ENCODE measurements around the gene NRXN2.
A peak's percentile ranks its signal among the peaks of the same experiment; 100 is the strongest.

Gene NRXN2

DNA sequence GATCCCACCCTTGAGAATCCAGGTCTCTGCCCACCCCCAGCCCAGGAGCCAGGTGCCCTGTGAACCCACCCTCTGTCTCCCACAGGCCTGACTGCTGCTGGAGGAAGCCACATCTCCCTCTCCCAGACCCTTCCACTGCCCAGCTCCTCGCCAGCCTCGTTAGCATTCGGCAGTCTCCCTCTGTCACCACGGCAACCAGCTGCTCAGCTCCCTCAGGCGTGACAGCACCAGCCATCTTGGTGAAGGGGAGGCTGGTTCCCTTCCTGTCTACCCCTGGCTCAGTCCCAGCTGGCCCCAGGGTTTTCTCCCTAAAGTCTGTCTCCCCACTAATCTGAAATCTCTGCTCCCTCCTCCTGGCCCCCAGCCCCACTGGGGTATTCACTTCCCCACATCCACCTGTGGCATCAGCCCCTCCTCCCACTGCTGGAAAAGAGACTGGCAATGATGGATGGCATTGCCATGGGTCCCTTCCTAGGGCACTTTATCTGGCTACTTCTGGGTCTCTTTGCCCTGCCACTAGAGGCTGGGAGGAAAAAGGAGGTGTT is 28.1 kb downstream of the NRXN2 start:
- Mint-ChIP-seq H3K27me3 (peaks cover 42% of the 10 kb centered on the region), H3K4me3 (no peak overlapping the region), H3K9me3 (no peaks in the 10 kb centered on the region), H3K36me3 (ENCODE audit: low read depth) (no peaks in the 10 kb centered on the region), H3K27ac (no peak overlapping the region), H3K4me1 (ENCODE audit: low read depth) (peaks cover 10% of the 10 kb centered on the region)
- DNase-seq, result no peak

DNA sequence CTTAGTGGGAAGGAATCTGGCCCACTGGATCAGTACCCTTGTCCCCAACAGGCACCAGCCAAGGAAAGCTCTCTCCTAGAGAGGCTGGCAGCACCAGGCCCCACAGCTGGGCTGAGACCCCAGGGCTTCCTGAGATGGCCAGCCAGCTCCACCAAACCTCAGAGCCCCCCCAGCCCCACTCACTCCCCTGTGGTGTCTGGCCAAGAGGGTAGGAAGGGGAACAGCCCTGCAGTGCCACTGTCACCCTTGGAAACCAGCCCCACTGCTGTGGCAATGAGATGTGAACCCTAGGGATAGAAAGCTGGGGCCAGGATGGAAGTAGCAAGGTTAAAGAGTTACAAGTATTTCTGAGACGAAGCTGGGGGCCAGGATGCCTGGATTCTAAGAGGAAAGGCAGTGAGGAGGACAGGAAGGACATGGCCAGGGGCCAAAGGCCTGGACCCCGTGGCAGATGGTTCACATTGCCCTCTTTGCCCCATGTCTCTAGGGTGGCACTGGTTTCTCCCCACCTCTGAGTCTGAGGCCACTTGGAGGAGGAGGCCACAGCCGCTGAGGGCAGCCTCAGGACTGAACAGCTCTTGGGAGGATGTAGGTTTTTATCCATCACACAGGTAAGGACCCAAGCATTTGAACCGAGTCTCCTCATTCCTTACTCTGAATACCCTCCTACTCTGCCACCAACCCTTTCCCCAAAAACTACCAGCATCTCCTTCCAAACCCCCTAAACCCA is 28.8 kb downstream of the NRXN2 start:
- Mint-ChIP-seq H3K27me3 (peaks cover 42% of the 10 kb centered on the region), H3K4me1 (ENCODE audit: low read depth) (peaks cover 10% of the 10 kb centered on the region), H3K4me3 (no peak overlapping the region), H3K36me3 (ENCODE audit: low read depth) (no peaks in the 10 kb centered on the region), H3K27ac (no peak overlapping the region), H3K9me3 (no peaks in the 10 kb centered on the region)
- DNase-seq, result no peak

GRCh38 chr11:64692764-64693331 is 30.1 kb downstream of the NRXN2 start:
- no peak for DNase-seq
- H3K27me3 Mint-ChIP-seq, result peaks cover 42% of the 10 kb centered on the region
- no peaks in the 10 kb centered on the region for H3K36me3 Mint-ChIP-seq (ENCODE audit: low read depth)
- H3K4me3 Mint-ChIP-seq, result peak overlapping the region; percentile 47
- H3K9me3 Mint-ChIP-seq, result no peaks in the 10 kb centered on the region
- no peak overlapping the region for H3K27ac Mint-ChIP-seq
- peaks cover 20% of the 10 kb centered on the region for H3K4me1 Mint-ChIP-seq (ENCODE audit: low read depth)

DNA sequence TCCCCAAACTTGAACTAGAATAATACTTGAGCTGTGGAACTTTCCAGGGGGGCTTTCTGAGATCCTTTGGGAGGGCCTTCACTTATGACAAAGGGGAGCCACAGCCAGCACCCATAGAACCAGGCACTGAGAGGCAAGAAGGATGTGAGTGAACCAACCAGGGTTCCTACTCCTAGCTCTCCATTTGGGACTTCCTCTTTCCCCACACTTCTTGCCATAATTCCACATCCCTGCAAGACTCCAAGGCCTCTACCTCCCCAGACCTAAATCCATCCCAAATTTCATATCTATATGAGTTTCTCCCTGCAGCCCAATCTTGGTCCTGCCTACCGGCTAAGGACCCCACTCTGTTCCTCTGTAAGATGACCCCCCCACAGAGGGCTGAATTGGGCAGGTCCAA is 31.5 kb downstream of the NRXN2 start:
- Mint-ChIP-seq H3K36me3 (ENCODE audit: low read depth) (no peaks in the 10 kb centered on the region), H3K9me3 (no peaks in the 10 kb centered on the region), H3K27ac (no peak overlapping the region), H3K4me1 (ENCODE audit: low read depth) (peaks cover 20% of the 10 kb centered on the region), H3K4me3 (no peak overlapping the region), H3K27me3 (peaks cover 42% of the 10 kb centered on the region)
- no peak for DNase-seq

- Mint-ChIP-seq H3K4me1 (ENCODE audit: low read depth) (peaks cover 20% of the 10 kb centered on the region), H3K27ac (no peak overlapping the region), H3K36me3 (ENCODE audit: low read depth) (no peaks in the 10 kb centered on the region), H3K4me3 (no peak overlapping the region), H3K27me3 (peaks cover 38% of the 10 kb centered on the region), H3K9me3 (no peaks in the 10 kb centered on the region)
- DNase-seq, result no peak
These were observed 32.8 kb downstream of the NRXN2 start for GRCh38 chr11:64690235-64690634.

DNA sequence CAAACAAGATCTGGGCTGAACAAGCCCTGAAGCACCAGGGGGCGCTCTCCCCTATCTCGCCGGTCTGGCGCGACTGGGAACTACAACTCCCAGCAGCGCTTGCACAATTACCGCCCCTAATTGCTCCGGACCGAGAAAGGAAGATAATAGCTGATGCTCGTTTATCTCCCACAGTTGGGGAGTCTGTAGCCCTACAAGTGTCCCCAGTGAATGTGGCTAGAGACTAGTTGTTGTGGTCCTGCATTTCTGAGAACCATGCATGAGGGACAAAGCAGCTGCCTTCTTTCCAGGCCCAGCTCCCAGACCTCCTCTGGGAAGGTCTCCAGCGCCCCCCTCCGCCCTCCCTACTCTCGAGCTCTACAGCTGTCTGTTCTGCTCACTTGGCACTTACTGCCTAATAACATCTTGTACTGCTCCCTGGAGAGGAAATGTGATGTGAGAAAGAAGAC is 34.4 kb downstream of the NRXN2 start:
- Mint-ChIP-seq H3K27me3 (peaks cover 24% of the 10 kb centered on the region), H3K4me3 (peak overlapping the region; percentile 61), H3K4me1 (ENCODE audit: low read depth) (peaks cover 20% of the 10 kb centered on the region), H3K27ac (peak overlapping the region; percentile 19), H3K36me3 (ENCODE audit: low read depth) (no peaks in the 10 kb centered on the region), H3K9me3 (no peaks in the 10 kb centered on the region)
- peak; percentile 93 for DNase-seq

DNA sequence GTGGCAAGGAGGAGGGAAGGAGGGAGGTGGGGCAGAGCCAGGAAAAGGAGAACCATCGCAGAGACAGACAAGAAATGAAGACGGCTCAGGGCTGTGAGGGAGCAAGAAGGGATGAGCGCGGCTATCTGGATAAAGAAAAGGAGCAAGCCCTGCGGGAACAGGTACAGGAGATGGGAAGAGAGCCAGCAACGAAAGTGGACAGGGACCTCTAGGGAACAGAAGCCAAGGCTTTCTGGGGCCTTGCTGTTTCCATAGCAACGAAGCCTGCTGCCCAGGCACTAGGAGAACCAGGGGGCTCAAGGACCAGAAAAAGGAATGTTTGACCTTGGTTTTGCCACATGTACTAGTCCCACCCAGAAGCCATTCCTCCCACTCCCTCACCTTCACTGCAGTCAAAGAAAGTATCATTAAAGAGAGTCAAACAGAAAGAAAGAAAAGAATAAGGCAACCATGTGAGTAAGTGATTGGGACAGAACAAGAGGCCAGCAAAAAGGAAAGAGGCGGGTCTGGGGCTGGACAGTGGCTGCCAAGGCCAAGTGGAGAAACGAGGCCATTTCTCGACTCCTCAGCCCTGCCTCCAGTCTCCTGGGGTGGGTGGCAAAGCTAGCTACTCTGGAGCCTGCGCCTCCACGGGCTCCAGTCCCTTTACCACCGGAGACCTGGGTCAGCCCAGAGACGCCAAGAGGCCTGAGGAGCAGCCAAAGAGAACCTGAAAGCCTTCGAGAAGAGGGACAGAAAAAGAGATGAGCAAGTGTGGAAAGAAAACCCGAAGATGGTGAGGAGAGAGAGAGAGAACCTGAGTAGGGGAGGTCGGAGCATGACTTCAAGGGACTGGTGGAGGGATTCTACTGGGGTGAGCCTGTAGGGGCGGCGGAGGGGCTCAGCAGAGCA is 35.1 kb downstream of the NRXN2 start:
- no peaks in the 10 kb centered on the region for H3K9me3 Mint-ChIP-seq
- DNase-seq, result no peak
- H3K4me1 Mint-ChIP-seq (ENCODE audit: low read depth), result peaks cover 19% of the 10 kb centered on the region
- no peaks in the 10 kb centered on the region for H3K36me3 Mint-ChIP-seq (ENCODE audit: low read depth)
- peak overlapping the region; percentile 19 for H3K27ac Mint-ChIP-seq
- H3K27me3 Mint-ChIP-seq, result peaks cover 18% of the 10 kb centered on the region
- H3K4me3 Mint-ChIP-seq, result no peak overlapping the region

DNA sequence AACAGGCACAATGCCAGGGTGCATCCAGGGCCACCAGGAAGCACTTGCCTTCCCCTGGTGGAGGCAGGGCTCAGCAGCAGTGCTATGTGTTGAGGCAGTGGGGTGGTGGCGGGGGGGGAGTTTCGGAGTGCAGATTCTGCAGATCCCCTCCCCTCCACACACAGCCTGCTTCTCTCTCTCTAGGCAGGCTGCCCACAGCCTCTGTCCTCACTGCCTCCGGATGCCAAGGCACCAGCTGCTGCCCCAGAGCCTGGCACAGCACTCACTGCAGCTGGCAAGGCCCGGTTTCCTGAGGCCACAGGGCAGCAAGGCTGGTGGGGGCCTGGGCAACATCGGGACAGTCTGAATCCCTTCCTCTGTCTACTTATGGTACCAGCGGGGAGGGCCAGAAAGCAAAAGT is 35.8 kb downstream of the NRXN2 start:
- Mint-ChIP-seq H3K4me3 (no peak overlapping the region), H3K9me3 (no peaks in the 10 kb centered on the region), H3K27me3 (peaks cover 12% of the 10 kb centered on the region), H3K36me3 (ENCODE audit: low read depth) (no peaks in the 10 kb centered on the region), H3K4me1 (ENCODE audit: low read depth) (peaks cover 12% of the 10 kb centered on the region), H3K27ac (no peak overlapping the region)
- no peak for DNase-seq

GRCh38 chr11:64686466-64687170 is 36.4 kb downstream of the NRXN2 start:
- peaks cover 10% of the 10 kb centered on the region for H3K4me1 Mint-ChIP-seq (ENCODE audit: low read depth)
- H3K27ac Mint-ChIP-seq, result no peak overlapping the region
- peaks cover 6% of the 10 kb centered on the region for H3K27me3 Mint-ChIP-seq
- no peak for DNase-seq
- H3K4me3 Mint-ChIP-seq, result no peak overlapping the region
- H3K36me3 Mint-ChIP-seq (ENCODE audit: low read depth), result no peaks in the 10 kb centered on the region
- H3K9me3 Mint-ChIP-seq, result no peaks in the 10 kb centered on the region

- Mint-ChIP-seq H3K9me3 (no peaks in the 10 kb centered on the region), H3K36me3 (ENCODE audit: low read depth) (no peaks in the 10 kb centered on the region), H3K27me3 (peaks cover under 1% of the 10 kb centered on the region), H3K4me1 (ENCODE audit: low read depth) (peaks cover 10% of the 10 kb centered on the region), H3K27ac (no peak overlapping the region), H3K4me3 (no peak overlapping the region)
- no peak for DNase-seq
These were observed 37.5 kb downstream of the NRXN2 start for GRCh38 chr11:64685536-64685935.

DNA sequence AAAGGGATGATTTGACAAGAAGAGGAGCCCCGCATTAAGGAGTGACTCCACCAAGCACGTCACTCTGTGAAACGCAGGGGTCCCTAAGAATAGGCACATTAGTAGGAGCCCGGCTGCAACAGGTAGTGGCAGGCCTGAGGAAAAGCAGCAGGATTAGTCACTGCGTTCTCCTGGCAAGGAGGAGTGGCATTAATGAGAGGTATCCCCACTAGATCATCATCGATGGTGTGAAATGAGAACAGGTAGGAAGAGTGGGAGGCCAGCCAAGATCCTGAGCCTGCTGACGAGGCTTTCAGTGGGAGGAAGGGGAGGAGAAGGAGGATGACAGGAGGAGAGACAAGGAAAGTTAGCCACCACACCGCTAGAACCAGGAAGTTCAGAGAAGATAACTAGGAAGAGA is 38.6 kb downstream of the NRXN2 start:
- no peaks in the 10 kb centered on the region for H3K36me3 Mint-ChIP-seq (ENCODE audit: low read depth)
- no peak overlapping the region for H3K27ac Mint-ChIP-seq
- no peak for DNase-seq
- no peaks in the 10 kb centered on the region for H3K27me3 Mint-ChIP-seq
- no peak overlapping the region for H3K4me3 Mint-ChIP-seq
- peaks cover 10% of the 10 kb centered on the region for H3K4me1 Mint-ChIP-seq (ENCODE audit: low read depth)
- H3K9me3 Mint-ChIP-seq, result no peaks in the 10 kb centered on the region

GRCh38 chr11:64681171-64681570 is 41.8 kb downstream of the NRXN2 start:
- no peak overlapping the region for H3K27ac Mint-ChIP-seq
- H3K27me3 Mint-ChIP-seq, result peaks cover 13% of the 10 kb centered on the region
- no peaks in the 10 kb centered on the region for H3K36me3 Mint-ChIP-seq (ENCODE audit: low read depth)
- no peak overlapping the region for H3K4me3 Mint-ChIP-seq
- no peak for DNase-seq
- H3K9me3 Mint-ChIP-seq, result no peaks in the 10 kb centered on the region
- H3K4me1 Mint-ChIP-seq (ENCODE audit: low read depth), result no peaks in the 10 kb centered on the region

GRCh38 chr11:64679846-64680245 is 43.2 kb downstream of the NRXN2 start:
- no peak overlapping the region for H3K27ac Mint-ChIP-seq
- H3K36me3 Mint-ChIP-seq (ENCODE audit: low read depth), result no peaks in the 10 kb centered on the region
- peaks cover 21% of the 10 kb centered on the region for H3K27me3 Mint-ChIP-seq
- DNase-seq, result no peak
- no peaks in the 10 kb centered on the region for H3K9me3 Mint-ChIP-seq
- H3K4me3 Mint-ChIP-seq, result no peak overlapping the region
- H3K4me1 Mint-ChIP-seq (ENCODE audit: low read depth), result no peaks in the 10 kb centered on the region

DNA sequence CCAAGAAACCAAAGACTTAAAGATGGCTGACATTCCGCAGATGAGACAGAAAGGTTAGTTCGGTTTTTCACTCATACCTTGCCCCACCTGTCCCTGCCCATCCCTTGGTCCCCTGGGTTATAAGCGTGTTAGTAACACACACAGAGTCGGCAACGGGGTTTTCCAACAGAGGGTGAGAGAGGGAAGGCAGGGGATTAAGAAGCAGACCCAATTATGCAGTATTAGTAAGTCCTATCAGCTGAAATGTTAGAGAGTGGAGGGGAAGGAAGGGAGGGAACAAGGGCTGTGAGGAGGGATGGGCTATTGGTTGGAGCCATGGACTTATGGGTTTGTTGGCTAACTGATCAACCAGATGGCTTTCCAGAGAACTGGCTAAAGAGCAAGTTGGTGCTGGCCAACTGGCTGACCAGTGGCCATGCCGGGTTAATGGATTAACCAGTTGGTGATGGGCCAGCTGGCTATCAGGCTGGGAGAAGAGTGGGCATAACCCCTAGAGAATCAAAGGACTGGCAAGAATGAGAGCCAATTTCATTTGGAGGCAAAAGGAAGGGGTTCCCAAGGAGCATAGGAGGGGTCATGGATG is 45.5 kb downstream of the NRXN2 start:
- no peak for DNase-seq
- Mint-ChIP-seq H3K9me3 (no peaks in the 10 kb centered on the region), H3K4me3 (no peak overlapping the region), H3K27me3 (peaks cover 28% of the 10 kb centered on the region), H3K27ac (no peak overlapping the region), H3K36me3 (ENCODE audit: low read depth) (no peaks in the 10 kb centered on the region), H3K4me1 (ENCODE audit: low read depth) (no peaks in the 10 kb centered on the region)

Data from activated T-cell treated with anti-CD3 and anti-CD28 coated beads, Interleukin-2, amount 50 U/mL, for 24 hours (primary cell).